ENCODE measurements around the gene ZCCHC24.

GRCh38 chr10:79404231-79404609 is 41.2 kb downstream of the ZCCHC24 start:
- TF ChIP-seq EZH2 (IDR thresholded peaks at IDR 0.05; ENCODE audit: low read depth), result no peak
- TF ChIP-seq CTCF (conservative IDR thresholded peaks at IDR 0.05), result no peak

Measured in PC-9 (cell line).